ENCODE data around the gene CCNJL.

Gene CCNJL

GRCh38 chr5:160310140-160310539 is 2.2 kb downstream of the CCNJL start:
- H3K9ac ChIP-seq (ENCODE audit: low read depth, low read length) = no peak overlapping the region
- H3K27me3 ChIP-seq (ENCODE audit: control insufficient read depth, insufficient read depth, low read length) = no peaks in the 10 kb centered on the region
- no peak overlapping the region for H3K4me3 ChIP-seq (ENCODE audit: low read depth, low read length)
- H3K9me3 ChIP-seq (ENCODE audit: control insufficient read depth, insufficient read depth, low read length) = no peaks in the 10 kb centered on the region
- H3K4me1 ChIP-seq (ENCODE audit: control insufficient read depth, insufficient read depth, low read length) = peaks cover 22% of the 10 kb centered on the region
- peaks cover 49% of the 10 kb centered on the region for H3K36me3 ChIP-seq (ENCODE audit: control insufficient read depth, insufficient read depth, low read length)
- no peak overlapping the region for H3K27ac ChIP-seq (ENCODE audit: low read depth, low read length)

- no peak overlapping the region for H3K4me3 ChIP-seq (ENCODE audit: low read depth, low read length)
- H3K9me3 ChIP-seq (ENCODE audit: control insufficient read depth, insufficient read depth, low read length) = no peaks in the 10 kb centered on the region
- peaks cover 70% of the 10 kb centered on the region for H3K36me3 ChIP-seq (ENCODE audit: control insufficient read depth, insufficient read depth, low read length)
- no peak overlapping the region for H3K27ac ChIP-seq (ENCODE audit: low read depth, low read length)
- H3K27me3 ChIP-seq (ENCODE audit: control insufficient read depth, insufficient read depth, low read length) = no peaks in the 10 kb centered on the region
- H3K4me1 ChIP-seq (ENCODE audit: control insufficient read depth, insufficient read depth, low read length) = peaks cover 11% of the 10 kb centered on the region
- no peak overlapping the region for H3K9ac ChIP-seq (ENCODE audit: low read depth, low read length)
These were observed 5.7 kb downstream of the CCNJL start for GRCh38 chr5:160306696-160307095.

GRCh38 chr5:160305319-160305718 is 7.0 kb downstream of the CCNJL start:
- H3K4me3 ChIP-seq (ENCODE audit: low read depth, low read length) = no peak overlapping the region
- no peak overlapping the region for H3K27ac ChIP-seq (ENCODE audit: low read depth, low read length)
- H3K9me3 ChIP-seq (ENCODE audit: control insufficient read depth, insufficient read depth, low read length) = no peaks in the 10 kb centered on the region
- H3K4me1 ChIP-seq (ENCODE audit: control insufficient read depth, insufficient read depth, low read length) = no peaks in the 10 kb centered on the region
- H3K9ac ChIP-seq (ENCODE audit: low read depth, low read length) = no peak overlapping the region
- no peaks in the 10 kb centered on the region for H3K27me3 ChIP-seq (ENCODE audit: control insufficient read depth, insufficient read depth, low read length)
- peaks cover 69% of the 10 kb centered on the region for H3K36me3 ChIP-seq (ENCODE audit: control insufficient read depth, insufficient read depth, low read length)

- no peak overlapping the region for H3K4me3 ChIP-seq (ENCODE audit: low read depth, low read length)
- no peaks in the 10 kb centered on the region for H3K27me3 ChIP-seq (ENCODE audit: control insufficient read depth, insufficient read depth, low read length)
- no peaks in the 10 kb centered on the region for H3K9me3 ChIP-seq (ENCODE audit: control insufficient read depth, insufficient read depth, low read length)
- no peak overlapping the region for H3K27ac ChIP-seq (ENCODE audit: low read depth, low read length)
- H3K4me1 ChIP-seq (ENCODE audit: control insufficient read depth, insufficient read depth, low read length) = no peaks in the 10 kb centered on the region
- peaks cover 53% of the 10 kb centered on the region for H3K36me3 ChIP-seq (ENCODE audit: control insufficient read depth, insufficient read depth, low read length)
- H3K9ac ChIP-seq (ENCODE audit: low read depth, low read length) = no peak overlapping the region
These were observed 8.7 kb downstream of the CCNJL start for GRCh38 chr5:160303690-160304089.

GRCh38 chr5:160298189-160298588 is 14.2 kb downstream of the CCNJL start:
- Histone ChIP-seq H3K27ac (ENCODE audit: low read depth, low read length) (no peak overlapping the region), H3K4me1 (ENCODE audit: control insufficient read depth, insufficient read depth, low read length) (peaks cover 20% of the 10 kb centered on the region), H3K9ac (ENCODE audit: low read depth, low read length) (no peak overlapping the region), H3K9me3 (ENCODE audit: control insufficient read depth, insufficient read depth, low read length) (no peaks in the 10 kb centered on the region), H3K36me3 (ENCODE audit: control insufficient read depth, insufficient read depth, low read length) (peaks cover 14% of the 10 kb centered on the region), H3K4me3 (ENCODE audit: low read depth, low read length) (no peak overlapping the region), H3K27me3 (ENCODE audit: control insufficient read depth, insufficient read depth, low read length) (no peaks in the 10 kb centered on the region)

GRCh38 chr5:160297776-160298175 is 14.6 kb downstream of the CCNJL start:
- H3K9me3 ChIP-seq (ENCODE audit: control insufficient read depth, insufficient read depth, low read length) = no peaks in the 10 kb centered on the region
- no peaks in the 10 kb centered on the region for H3K27me3 ChIP-seq (ENCODE audit: control insufficient read depth, insufficient read depth, low read length)
- H3K36me3 ChIP-seq (ENCODE audit: control insufficient read depth, insufficient read depth, low read length) = peaks cover 12% of the 10 kb centered on the region
- no peak overlapping the region for H3K9ac ChIP-seq (ENCODE audit: low read depth, low read length)
- H3K4me1 ChIP-seq (ENCODE audit: control insufficient read depth, insufficient read depth, low read length) = peaks cover 20% of the 10 kb centered on the region
- H3K27ac ChIP-seq (ENCODE audit: low read depth, low read length) = no peak overlapping the region
- no peak overlapping the region for H3K4me3 ChIP-seq (ENCODE audit: low read depth, low read length)

- H3K4me1 ChIP-seq (ENCODE audit: control insufficient read depth, insufficient read depth, low read length) = peaks cover 20% of the 10 kb centered on the region
- H3K27ac ChIP-seq (ENCODE audit: low read depth, low read length) = no peak overlapping the region
- H3K9me3 ChIP-seq (ENCODE audit: control insufficient read depth, insufficient read depth, low read length) = no peaks in the 10 kb centered on the region
- no peak overlapping the region for H3K9ac ChIP-seq (ENCODE audit: low read depth, low read length)
- no peaks in the 10 kb centered on the region for H3K27me3 ChIP-seq (ENCODE audit: control insufficient read depth, insufficient read depth, low read length)
- no peak overlapping the region for H3K4me3 ChIP-seq (ENCODE audit: low read depth, low read length)
- H3K36me3 ChIP-seq (ENCODE audit: control insufficient read depth, insufficient read depth, low read length) = peaks cover 8% of the 10 kb centered on the region
These were observed 15.4 kb downstream of the CCNJL start for GRCh38 chr5:160297004-160297403.

- H3K4me3 ChIP-seq (ENCODE audit: low read depth, low read length) = no peak overlapping the region
- H3K4me1 ChIP-seq (ENCODE audit: control insufficient read depth, insufficient read depth, low read length) = peaks cover 20% of the 10 kb centered on the region
- no peak overlapping the region for H3K9ac ChIP-seq (ENCODE audit: low read depth, low read length)
- H3K27ac ChIP-seq (ENCODE audit: low read depth, low read length) = no peak overlapping the region
- no peaks in the 10 kb centered on the region for H3K9me3 ChIP-seq (ENCODE audit: control insufficient read depth, insufficient read depth, low read length)
- peaks cover 6% of the 10 kb centered on the region for H3K36me3 ChIP-seq (ENCODE audit: control insufficient read depth, insufficient read depth, low read length)
- H3K27me3 ChIP-seq (ENCODE audit: control insufficient read depth, insufficient read depth, low read length) = no peaks in the 10 kb centered on the region
These were observed 15.9 kb downstream of the CCNJL start for GRCh38 chr5:160296496-160296895.

GRCh38 chr5:160293901-160294561 is 18.3 kb downstream of the CCNJL start:
- Histone ChIP-seq H3K9me3 (ENCODE audit: control insufficient read depth, insufficient read depth, low read length) (no peaks in the 10 kb centered on the region), H3K36me3 (ENCODE audit: control insufficient read depth, insufficient read depth, low read length) (peaks cover 3% of the 10 kb centered on the region; the same call in 1 of the 2 replicates), H3K27ac (ENCODE audit: low read depth, low read length) (peak overlapping the region; percentile 75), H3K4me3 (ENCODE audit: low read depth, low read length) (no peak overlapping the region), H3K27me3 (ENCODE audit: control insufficient read depth, insufficient read depth, low read length) (no peaks in the 10 kb centered on the region), H3K9ac (ENCODE audit: low read depth, low read length) (peak overlapping the region; percentile 28), H3K4me1 (ENCODE audit: control insufficient read depth, insufficient read depth, low read length) (peaks cover 31% of the 10 kb centered on the region)

- peak overlapping the region; percentile 28; the same call in 1 of the 2 replicates for H3K9ac ChIP-seq (ENCODE audit: low read depth, low read length)
- H3K36me3 ChIP-seq (ENCODE audit: control insufficient read depth, insufficient read depth, low read length) = peaks cover 1% of the 10 kb centered on the region; the same call in 1 of the 2 replicates
- no peaks in the 10 kb centered on the region for H3K9me3 ChIP-seq (ENCODE audit: control insufficient read depth, insufficient read depth, low read length)
- no peak overlapping the region for H3K4me3 ChIP-seq (ENCODE audit: low read depth, low read length)
- H3K4me1 ChIP-seq (ENCODE audit: control insufficient read depth, insufficient read depth, low read length) = peaks cover 34% of the 10 kb centered on the region
- peak overlapping the region; percentile 75 for H3K27ac ChIP-seq (ENCODE audit: low read depth, low read length)
- no peaks in the 10 kb centered on the region for H3K27me3 ChIP-seq (ENCODE audit: control insufficient read depth, insufficient read depth, low read length)
These were observed 19.0 kb downstream of the CCNJL start for GRCh38 chr5:160293386-160293785.

GRCh38 chr5:160291467-160291866 is 20.9 kb downstream of the CCNJL start:
- Histone ChIP-seq H3K36me3 (ENCODE audit: control insufficient read depth, insufficient read depth, low read length) (no peaks in the 10 kb centered on the region), H3K4me3 (ENCODE audit: low read depth, low read length) (no peak overlapping the region), H3K9me3 (ENCODE audit: control insufficient read depth, insufficient read depth, low read length) (no peaks in the 10 kb centered on the region), H3K27ac (ENCODE audit: low read depth, low read length) (no peak overlapping the region), H3K9ac (ENCODE audit: low read depth, low read length) (no peak overlapping the region), H3K4me1 (ENCODE audit: control insufficient read depth, insufficient read depth, low read length) (peaks cover 45% of the 10 kb centered on the region), H3K27me3 (ENCODE audit: control insufficient read depth, insufficient read depth, low read length) (no peaks in the 10 kb centered on the region)
